GM12878 (cell line): ENCODE results near the gene TRIM6. TPM values are rescaled to one million over a fixed set of nuclear protein-coding genes. Genes with fewer than 3 reads are reported as not detected.
A peak's percentile ranks its signal among the peaks of the same experiment; 100 is the strongest.

ENCODE experiments used
- ATAC-seq: fragments of 200-7000 bp; cut with Tn5 transposase; 3 replicates; pipeline ENCODE4 v1.9.1; 2020; ENCODE audit warnings: mild to moderate bottlenecking, moderate library complexity
- BruUV-seq: library from RNA; stranded (reverse); fragments of 400-500 nt; replicated peaks from 2 replicates; lab custom pipeline; 2021; lab: Mats Ljungman, UMichigan
- CTCF ChIA-PET: fragments of 300-600 bp; sonication (Branson Sonifier 250); formaldehyde crosslinking; extraction: SDS; loops from one replicate; lab custom pipeline; 2021; ENCODE audit warnings: inconsistent platforms; lab: Yijun Ruan, JAX
- POLR2A ChIA-PET: fragments of 350-600 bp; formaldehyde crosslinking; extraction: SDS; loops from one replicate; lab custom pipeline; 2021; ENCODE audit warnings: inconsistent platforms; lab: Charles Lee
- RAD21 ChIA-PET: fragments of 300-600 bp; sonication (Branson Sonifier 250); formaldehyde crosslinking; loops from one replicate; lab custom pipeline; 2023; ENCODE audit warnings: antibody characterized with exemption; ENCODE audit not compliant: unreplicated experiment; lab: Charles Lee
- SMC1A ChIA-PET: fragments of 300-600 bp; sonication (Branson Sonifier 250); formaldehyde crosslinking; loops from one replicate; lab custom pipeline; 2023; ENCODE audit not compliant: unreplicated experiment, uncharacterized antibody; lab: Charles Lee
- DNase-seq: peaks from one replicate; pipeline ENCODE4 v3.0.0-alpha.2; 2011; ENCODE audit warnings: low read depth, low spot score
- FAIRE-seq: peaks from 3 replicates; lab custom pipeline; 2011; peaks lifted over from hg19 to GRCh38; lab: Jason Lieb, UNC
- H2AFZ ChIP-seq: 2 replicates; pipeline ENCODE4 v1.6.0; 2011; ENCODE audit warnings: low read depth, low read length, control low read depth; ENCODE audit not compliant: control insufficient read depth
- H3K27ac ChIP-seq: 2 replicates; pipeline ENCODE4 v1.5.1; 2011; ENCODE audit warnings: control low read depth; ENCODE audit not compliant: control insufficient read depth, insufficient read depth
- H3K27me3 ChIP-seq, 2 experiments: replicated peaks in 1 of 2; 2 replicates each; pipeline versions ENCODE4 v1.6.0 to v1.6.1; 2011; ENCODE audit warnings: low read length in 1 of 2; ENCODE audit not compliant: control insufficient read depth in 2 of 2, insufficient read depth in 2 of 2
- H3K36me3 ChIP-seq, 2 experiments: 2 replicates each; pipeline ENCODE4 v1.5.1; 2011; ENCODE audit warnings: low read length in 1 of 2; ENCODE audit not compliant: control insufficient read depth in 2 of 2, insufficient read depth in 2 of 2
- H3K4me1 ChIP-seq: 2 replicates; pipeline ENCODE4 v1.6.1; 2011; ENCODE audit warnings: mild to moderate bottlenecking, low read length, moderate library complexity, mixed read lengths; ENCODE audit not compliant: control insufficient read depth, insufficient read depth
- H3K4me2 ChIP-seq: 2 replicates; pipeline ENCODE4 v1.6.0; 2011; ENCODE audit warnings: control low read depth; ENCODE audit not compliant: control insufficient read depth, insufficient read depth
- H3K4me3 ChIP-seq: fragments of 200-600 bp; sonication (generic); 2 replicates; pipeline ENCODE4 v1.5.1; 2016
- H3K79me2 ChIP-seq: 2 replicates; pipeline ENCODE4 v1.6.0; 2011; ENCODE audit warnings: low read length; ENCODE audit not compliant: control insufficient read depth, insufficient read depth
- H3K9ac ChIP-seq: 2 replicates; pipeline ENCODE4 v1.8.0; 2011; ENCODE audit warnings: low read length, control low read depth, mixed read lengths; ENCODE audit not compliant: control insufficient read depth, insufficient read depth
- H3K9me3 ChIP-seq: replicated peaks from 3 replicates; pipeline ENCODE4 v1.5.1; 2011; ENCODE audit warnings: mild to moderate bottlenecking, low read length; ENCODE audit not compliant: control insufficient read depth, insufficient read depth
- H4K20me1 ChIP-seq: 2 replicates; pipeline ENCODE4 v1.6.0; 2011; ENCODE audit not compliant: control insufficient read depth, insufficient read depth
- CBX5 ChIP-seq: sonication (generic); IDR thresholded peaks from 2 replicates; pipeline ENCODE4 v1.6.1; 2016; ENCODE audit warnings: low read depth, moderate library complexity, mild to moderate bottlenecking, inconsistent platforms
- FOS ChIP-seq: IDR thresholded peaks from 3 replicates; pipeline ENCODE4 v1.6.1; 2011; ENCODE audit warnings: borderline replicate concordance; ENCODE audit not compliant: insufficient read length; ENCODE audit errors: extremely low read depth
- HDAC6 ChIP-seq: fragments of 200-600 bp; sonication (generic); IDR thresholded peaks from one replicate; pipeline ENCODE4 v1.8.0; 2017; ENCODE audit warnings: antibody characterized with exemption; ENCODE audit not compliant: unreplicated experiment
- RUNX3 ChIP-seq: IDR thresholded peaks from 2 replicates; pipeline ENCODE4 v1.6.1; 2012; ENCODE audit warnings: low read length, inconsistent platforms
- SMC3 ChIP-seq: IDR thresholded peaks from 2 replicates; pipeline ENCODE4 v1.6.1; 2011; ENCODE audit warnings: low read length, improper control_type of control experiment, borderline replicate concordance
- SRF ChIP-seq, 2 experiments: IDR thresholded peaks; 2 replicates each; pipeline ENCODE4 v1.6.1; 2011; ENCODE audit warnings: low read depth in 2 of 2, low read length in 2 of 2, mild to moderate bottlenecking in 1 of 2, moderate library complexity in 1 of 2
- STAT1 ChIP-seq: fragments of 450-650 bp; conservative IDR thresholded peaks from 2 replicates; pipeline ENCODE4 v1.6.1; 2014; ENCODE audit warnings: antibody characterized with exemption, mild to moderate bottlenecking
- SUZ12 ChIP-seq: fragments of 200-600 bp; sonication (generic); IDR thresholded peaks from one replicate; pipeline ENCODE4 v1.6.1; 2018; ENCODE audit warnings: antibody characterized with exemption, mild to moderate bottlenecking; ENCODE audit not compliant: unreplicated experiment
- YY1 ChIP-seq: IDR thresholded peaks from 2 replicates; pipeline ENCODE4 v1.6.1; 2011; ENCODE audit warnings: low read depth, mild to moderate bottlenecking, low read length
- ZBTB33 ChIP-seq: fragments of 450-650 bp; IDR thresholded peaks from 2 replicates; pipeline ENCODE4 v1.6.1; 2017; ENCODE audit warnings: mild to moderate bottlenecking
- ZNF24 ChIP-seq: fragments of 450-650 bp; IDR thresholded peaks from 2 replicates; pipeline ENCODE4 v1.6.1; 2017; ENCODE audit warnings: antibody characterized with exemption, mild to moderate bottlenecking
- WGBS: methylation state at CpG from one replicate; pipeline ENCODE4 v1.1.6; 2016; ENCODE audit warnings: low lambda C conversion rate; ENCODE audit not compliant: insufficient replicate concordance, insufficient coverage; ENCODE audit errors: missing lambda C conversion rate; 5-methylcytosine and 5-hydroxymethylcytosine counted together
- in situ Hi-C: fragments of 300-500 bp; cut with MboI; formaldehyde crosslinking; loops from 9 replicates; pipeline ENCODE4 v1.14.3; 2018; ENCODE audit warnings: mixed read lengths
- intact Hi-C: fragments of 100-400 bp; cut with micrococcal nuclease; formaldehyde crosslinking; loops from one replicate; pipeline ENCODE4 v1.14.2; 2022; ENCODE audit not compliant: unreplicated experiment
- polyA plus RNA-seq, 11 experiments: library from polyadenylated mRNA; depleted of rRNA in 4 of 11; unstranded in 6 of 11; stranded (reverse) in 5 of 11; fragments of >200 nt; fragmentation: Nextera tagmentation in 4 of 11; fragmentation: Illumina TruSeq in 1 of 11; extraction: Ambion mirVana in 4 of 11; extraction: Trizol in 1 of 11; gene quantifications; 1 replicate in 1 of 11; 2 replicates in 10 of 11; pipeline versions ENCODE4 v1.2.1 to v1.2.3, GENCODE V29; 2011 to 2016; ENCODE audit warnings: inconsistent platforms in 2 of 11, missing spikeins in 2 of 11, low read depth in 1 of 11
- total RNA-seq, 4 experiments: library from RNA; depleted of rRNA in 3 of 4; stranded (reverse); fragments of >200 nt in 3 of 4; fragmentation: Illumina TruSeq in 1 of 4; extraction: Trizol in 1 of 4; gene quantifications; 2 replicates each; pipeline versions ENCODE4 v1.2.1 to v1.2.3, GENCODE V29; 2013 to 2021
- TF ChIP-seq, protein P1 (sequence below): fragments of 450-650 bp; IDR thresholded peaks from 2 replicates; pipeline ENCODE4 v1.6.1; 2016; ENCODE audit warnings: mild to moderate bottlenecking, moderate library complexity, borderline replicate concordance
- TF ChIP-seq, protein P2 (sequence below): fragments of 450-650 bp; IDR thresholded peaks from 2 replicates; pipeline ENCODE4 v1.6.1; 2016; ENCODE audit warnings: mild to moderate bottlenecking
- TF ChIP-seq, protein P3 (sequence below), 3 experiments: IDR thresholded peaks in 2 of 3; conservative IDR thresholded peaks in 1 of 3; 2 replicates each; pipeline ENCODE4 v1.5.1; 2011; ENCODE audit warnings: low read depth in 3 of 3, low read length in 3 of 3, mild to moderate bottlenecking in 3 of 3, control low read depth in 2 of 3, moderate library complexity in 2 of 3, inconsistent platforms in 1 of 3, mixed read lengths in 1 of 3; ENCODE audit not compliant: control insufficient read depth in 2 of 3, insufficient read depth in 1 of 3; ENCODE audit errors: extremely low read depth in 1 of 3

The TRIM6 gene
- total and polyA plus RNA-seq, 10 of the 15 experiments (the other 5 are each of a cell fraction or from before 2014, with no cell fraction given) = 1.4 to 6.8 (median 4.2) TPM

DNA sequence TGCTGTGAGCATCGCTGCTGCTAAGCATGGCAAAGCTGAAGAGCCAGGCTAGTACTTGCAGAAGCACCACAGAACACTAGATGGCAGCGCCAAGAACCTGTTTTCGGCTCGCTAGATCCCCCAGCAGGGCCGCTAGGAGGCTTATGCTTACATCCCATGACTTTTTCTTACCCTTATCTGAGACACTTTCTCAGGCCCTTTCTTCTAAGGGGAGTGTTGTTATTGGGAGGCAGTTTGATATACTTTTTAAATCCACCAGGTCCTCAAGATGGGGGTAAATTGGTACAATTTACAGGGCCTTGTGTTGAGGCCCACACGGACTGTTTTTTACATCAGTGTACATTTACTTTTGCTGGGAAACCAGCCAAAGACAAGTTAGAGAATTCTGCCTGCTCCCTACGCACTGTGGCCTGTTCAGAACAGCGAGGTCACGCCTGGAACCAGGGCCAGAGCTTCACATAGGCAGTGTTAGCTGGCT, 4.0 kb downstream of the TRIM6 start:
- Histone ChIP-seq H3K79me2 (no peaks in the 10 kb centered on the region), H3K9me3 (no peaks in the 10 kb centered on the region), H3K4me3 (no peak overlapping the region), H3K9ac (no peak overlapping the region), H3K4me2 (no peak overlapping the region), H3K4me1 (no peaks in the 10 kb centered on the region; the same call in 1 of the 2 replicates), H3K27me3 (no peaks in the 10 kb centered on the region), H4K20me1 (no peaks in the 10 kb centered on the region; the same call in 1 of the 2 replicates), H3K36me3 (peaks cover 0 to 2% of the 10 kb centered on the region in 2 experiments; a peak in 1 of 4 replicates), H3K27ac (no peak overlapping the region), H2AFZ (no peak overlapping the region; the same call in 1 of the 2 replicates)
- intact Hi-C loops (loop anchor here (1.0 to 2.0 kb wide), 3 partner anchors 112 to 290 kb away; partner anchors contain the start of gene OR52N2), in situ Hi-C loops (loop anchor here (5.0 kb wide), 1 partner anchor 202 kb away; no protein-coding TSS in a partner anchor)
- WGBS = 33% methylated on average over 9 of the region's 9 CpGs
- ChIA-PET SMC1A (interaction anchor here (0.6 to 4.6 kb wide), 12 partner anchors 78 to 630 kb away, joined by 3 to 21 read pairs (median 4); partner anchors contain the start of genes OR52N2, OR56B1, TRIM22 and TRIM5), POLR2A (no interaction called here), CTCF (interaction anchor here (0.5 to 3.9 kb wide), 23 partner anchors 8 to 291 kb away, joined by 3 to 23 read pairs (median 4); partner anchors contain the start of genes OR52N2 and TRIM5), RAD21 (interaction anchor here (1.1 to 3.4 kb wide), 5 partner anchors 84 to 291 kb away, joined by 3 to 13 read pairs (median 5); partner anchors contain the start of gene TRIM5)
- no TSS peak for BruUV-seq
- DNase-seq (peak; percentile 23), ATAC-seq (peak; percentile 98), FAIRE-seq (peak; percentile 95)
- TF ChIP-seq SRF (IDR thresholded peaks at IDR 0.05; ENCODE audit: low read depth in 2 of 2, low read length in 2 of 2) = no peak
- TF ChIP-seq ZNF24 = no peak
- TF ChIP-seq, protein P1, sequence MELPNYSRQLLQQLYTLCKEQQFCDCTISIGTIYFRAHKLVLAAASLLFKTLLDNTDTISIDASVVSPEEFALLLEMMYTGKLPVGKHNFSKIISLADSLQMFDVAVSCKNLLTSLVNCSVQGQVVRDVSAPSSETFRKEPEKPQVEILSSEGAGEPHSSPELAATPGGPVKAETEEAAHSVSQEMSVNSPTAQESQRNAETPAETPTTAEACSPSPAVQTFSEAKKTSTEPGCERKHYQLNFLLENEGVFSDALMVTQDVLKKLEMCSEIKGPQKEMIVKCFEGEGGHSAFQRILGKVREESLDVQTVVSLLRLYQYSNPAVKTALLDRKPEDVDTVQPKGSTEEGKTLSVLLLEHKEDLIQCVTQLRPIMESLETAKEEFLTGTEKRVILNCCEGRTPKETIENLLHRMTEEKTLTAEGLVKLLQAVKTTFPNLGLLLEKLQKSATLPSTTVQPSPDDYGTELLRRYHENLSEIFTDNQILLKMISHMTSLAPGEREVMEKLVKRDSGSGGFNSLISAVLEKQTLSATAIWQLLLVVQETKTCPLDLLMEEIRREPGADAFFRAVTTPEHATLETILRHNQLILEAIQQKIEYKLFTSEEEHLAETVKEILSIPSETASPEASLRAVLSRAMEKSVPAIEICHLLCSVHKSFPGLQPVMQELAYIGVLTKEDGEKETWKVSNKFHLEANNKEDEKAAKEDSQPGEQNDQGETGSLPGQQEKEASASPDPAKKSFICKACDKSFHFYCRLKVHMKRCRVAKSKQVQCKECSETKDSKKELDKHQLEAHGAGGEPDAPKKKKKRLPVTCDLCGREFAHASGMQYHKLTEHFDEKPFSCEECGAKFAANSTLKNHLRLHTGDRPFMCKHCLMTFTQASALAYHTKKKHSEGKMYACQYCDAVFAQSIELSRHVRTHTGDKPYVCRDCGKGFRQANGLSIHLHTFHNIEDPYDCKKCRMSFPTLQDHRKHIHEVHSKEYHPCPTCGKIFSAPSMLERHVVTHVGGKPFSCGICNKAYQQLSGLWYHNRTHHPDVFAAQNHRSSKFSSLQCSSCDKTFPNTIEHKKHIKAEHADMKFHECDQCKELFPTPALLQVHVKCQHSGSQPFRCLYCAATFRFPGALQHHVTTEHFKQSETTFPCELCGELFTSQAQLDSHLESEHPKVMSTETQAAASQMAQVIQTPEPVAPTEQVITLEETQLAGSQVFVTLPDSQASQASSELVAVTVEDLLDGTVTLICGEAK = no peak
- TF ChIP-seq FOS = no peak
- peak; percentile 69 for TF ChIP-seq YY1
- no peak for TF ChIP-seq STAT1
- TF ChIP-seq, protein P2, sequence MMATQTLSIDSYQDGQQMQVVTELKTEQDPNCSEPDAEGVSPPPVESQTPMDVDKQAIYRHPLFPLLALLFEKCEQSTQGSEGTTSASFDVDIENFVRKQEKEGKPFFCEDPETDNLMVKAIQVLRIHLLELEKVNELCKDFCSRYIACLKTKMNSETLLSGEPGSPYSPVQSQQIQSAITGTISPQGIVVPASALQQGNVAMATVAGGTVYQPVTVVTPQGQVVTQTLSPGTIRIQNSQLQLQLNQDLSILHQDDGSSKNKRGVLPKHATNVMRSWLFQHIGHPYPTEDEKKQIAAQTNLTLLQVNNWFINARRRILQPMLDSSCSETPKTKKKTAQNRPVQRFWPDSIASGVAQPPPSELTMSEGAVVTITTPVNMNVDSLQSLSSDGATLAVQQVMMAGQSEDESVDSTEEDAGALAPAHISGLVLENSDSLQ = no peak
- TF ChIP-seq RUNX3 = peak; percentile 41
- TF ChIP-seq SUZ12 = no peak
- peak; percentile 85 for TF ChIP-seq SMC3
- TF ChIP-seq ZBTB33 = peak; percentile 74
- no peak for TF ChIP-seq HDAC6
- TF ChIP-seq, protein P3, sequence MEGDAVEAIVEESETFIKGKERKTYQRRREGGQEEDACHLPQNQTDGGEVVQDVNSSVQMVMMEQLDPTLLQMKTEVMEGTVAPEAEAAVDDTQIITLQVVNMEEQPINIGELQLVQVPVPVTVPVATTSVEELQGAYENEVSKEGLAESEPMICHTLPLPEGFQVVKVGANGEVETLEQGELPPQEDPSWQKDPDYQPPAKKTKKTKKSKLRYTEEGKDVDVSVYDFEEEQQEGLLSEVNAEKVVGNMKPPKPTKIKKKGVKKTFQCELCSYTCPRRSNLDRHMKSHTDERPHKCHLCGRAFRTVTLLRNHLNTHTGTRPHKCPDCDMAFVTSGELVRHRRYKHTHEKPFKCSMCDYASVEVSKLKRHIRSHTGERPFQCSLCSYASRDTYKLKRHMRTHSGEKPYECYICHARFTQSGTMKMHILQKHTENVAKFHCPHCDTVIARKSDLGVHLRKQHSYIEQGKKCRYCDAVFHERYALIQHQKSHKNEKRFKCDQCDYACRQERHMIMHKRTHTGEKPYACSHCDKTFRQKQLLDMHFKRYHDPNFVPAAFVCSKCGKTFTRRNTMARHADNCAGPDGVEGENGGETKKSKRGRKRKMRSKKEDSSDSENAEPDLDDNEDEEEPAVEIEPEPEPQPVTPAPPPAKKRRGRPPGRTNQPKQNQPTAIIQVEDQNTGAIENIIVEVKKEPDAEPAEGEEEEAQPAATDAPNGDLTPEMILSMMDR (IDR thresholded peaks at IDR 0.05 in 2 of 3, conservative IDR thresholded peaks at IDR 0.05 in 1 of 3; ENCODE audit: control insufficient read depth in 2 of 3, extremely low read depth in 1 of 3, insufficient read depth in 1 of 3, low read depth in 3 of 3, low read length in 3 of 3) = peak; percentile 80 to 94 (median 87)
- TF ChIP-seq CBX5 = 0 out of 2 replicates have a peak, but pooled peaks have one; percentile 75
